GM23338 (cell line): ENCODE results near the gene ERGIC3.

Source experiments
- CREB1 ChIP-seq: fragments of 250-450 bp; sonication (Bioruptor Pico); IDR thresholded peaks from 2 replicates; pipeline ENCODE4 v1.5.0; 2020; ENCODE audit warnings: low read depth, mild to moderate bottlenecking, moderate library complexity
- ETS1 ChIP-seq: IDR thresholded peaks from 2 replicates; pipeline ENCODE4 v1.6.1; 2016; ENCODE audit warnings: antibody characterized with exemption
- EZH2 ChIP-seq: fragments of 200-600 bp; sonication (generic); IDR thresholded peaks from one replicate; pipeline ENCODE4 v1.8.0; 2017; ENCODE audit warnings: antibody characterized with exemption, mild to moderate bottlenecking, low read depth; ENCODE audit not compliant: unreplicated experiment
- EZH2phosphoT487 ChIP-seq: fragments of 200-600 bp; sonication (generic); IDR thresholded peaks from one replicate; pipeline ENCODE4 v1.8.1; 2018; ENCODE audit warnings: antibody characterized with exemption; ENCODE audit not compliant: unreplicated experiment
- JUNB ChIP-seq: IDR thresholded peaks from one replicate; pipeline ENCODE4 v1.6.1; 2016; ENCODE audit warnings: antibody characterized with exemption; ENCODE audit not compliant: unreplicated experiment
- NANOG ChIP-seq: IDR thresholded peaks from 2 replicates; pipeline ENCODE4 v1.6.1; 2016; ENCODE audit warnings: antibody characterized with exemption, borderline replicate concordance
- POLR2AphosphoS5 ChIP-seq: IDR thresholded peaks from 2 replicates; pipeline ENCODE4 v1.6.1; 2016; ENCODE audit warnings: antibody characterized with exemption, low read depth
- STAT1 ChIP-seq: IDR thresholded peaks from one replicate; pipeline ENCODE4 v1.6.1; 2016; ENCODE audit warnings: antibody characterized with exemption; ENCODE audit not compliant: unreplicated experiment
- ZNF331 ChIP-seq: fragments of 250-450 bp; sonication (Bioruptor Pico); IDR thresholded peaks from 2 replicates; pipeline ENCODE4 v1.5.0; 2020; ENCODE audit warnings: low read depth, mild to moderate bottlenecking, moderate library complexity
- TF ChIP-seq, protein P1 (sequence below), 2 experiments: fragments of 200-600 bp in 1 of 2; sonication (generic) in 1 of 2; conservative IDR thresholded peaks; 2 replicates each; pipeline versions ENCODE4 v1.5.1 to v1.6.1; 2016 to 2017; ENCODE audit warnings: antibody characterized with exemption in 2 of 2, low read depth in 2 of 2, mild to moderate bottlenecking in 2 of 2, moderate library complexity in 1 of 2
- TF ChIP-seq, protein P2 (sequence below): IDR thresholded peaks from one replicate; pipeline ENCODE4 v1.6.1; 2018; ENCODE audit warnings: antibody characterized with exemption; ENCODE audit not compliant: unreplicated experiment

DNA sequence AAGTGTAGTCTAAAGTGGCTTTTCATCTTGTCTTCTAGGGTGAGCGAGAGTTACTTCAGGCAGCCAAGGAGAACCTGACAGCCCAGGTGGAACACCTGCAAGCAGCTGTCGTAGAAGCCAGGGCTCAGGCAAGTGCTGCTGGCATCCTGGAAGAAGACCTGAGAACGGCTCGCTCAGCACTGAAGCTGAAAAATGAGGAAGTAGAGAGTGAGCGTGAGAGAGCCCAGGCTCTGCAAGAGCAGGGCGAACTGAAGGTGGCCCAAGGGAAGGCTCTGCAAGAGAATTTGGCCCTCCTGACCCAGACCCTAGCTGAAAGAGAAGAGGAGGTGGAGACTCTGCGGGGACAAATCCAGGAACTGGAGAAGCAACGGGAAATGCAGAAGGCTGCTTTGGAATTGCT, 39.5 kb upstream of the ERGIC3 start:
- TF ChIP-seq, protein P1, sequence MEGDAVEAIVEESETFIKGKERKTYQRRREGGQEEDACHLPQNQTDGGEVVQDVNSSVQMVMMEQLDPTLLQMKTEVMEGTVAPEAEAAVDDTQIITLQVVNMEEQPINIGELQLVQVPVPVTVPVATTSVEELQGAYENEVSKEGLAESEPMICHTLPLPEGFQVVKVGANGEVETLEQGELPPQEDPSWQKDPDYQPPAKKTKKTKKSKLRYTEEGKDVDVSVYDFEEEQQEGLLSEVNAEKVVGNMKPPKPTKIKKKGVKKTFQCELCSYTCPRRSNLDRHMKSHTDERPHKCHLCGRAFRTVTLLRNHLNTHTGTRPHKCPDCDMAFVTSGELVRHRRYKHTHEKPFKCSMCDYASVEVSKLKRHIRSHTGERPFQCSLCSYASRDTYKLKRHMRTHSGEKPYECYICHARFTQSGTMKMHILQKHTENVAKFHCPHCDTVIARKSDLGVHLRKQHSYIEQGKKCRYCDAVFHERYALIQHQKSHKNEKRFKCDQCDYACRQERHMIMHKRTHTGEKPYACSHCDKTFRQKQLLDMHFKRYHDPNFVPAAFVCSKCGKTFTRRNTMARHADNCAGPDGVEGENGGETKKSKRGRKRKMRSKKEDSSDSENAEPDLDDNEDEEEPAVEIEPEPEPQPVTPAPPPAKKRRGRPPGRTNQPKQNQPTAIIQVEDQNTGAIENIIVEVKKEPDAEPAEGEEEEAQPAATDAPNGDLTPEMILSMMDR (conservative IDR thresholded peaks at IDR 0.05; ENCODE audit: low read depth in 2 of 2) = no peak
- TF ChIP-seq CREB1 (no peak), EZH2 (no peak), POLR2AphosphoS5 (no peak), STAT1 (no peak), ZNF331 (CRISPR knock-in tag) (no peak), EZH2phosphoT487 (no peak), JUNB (no peak), ETS1 (no peak), NANOG (no peak)
- TF ChIP-seq, protein P2, sequence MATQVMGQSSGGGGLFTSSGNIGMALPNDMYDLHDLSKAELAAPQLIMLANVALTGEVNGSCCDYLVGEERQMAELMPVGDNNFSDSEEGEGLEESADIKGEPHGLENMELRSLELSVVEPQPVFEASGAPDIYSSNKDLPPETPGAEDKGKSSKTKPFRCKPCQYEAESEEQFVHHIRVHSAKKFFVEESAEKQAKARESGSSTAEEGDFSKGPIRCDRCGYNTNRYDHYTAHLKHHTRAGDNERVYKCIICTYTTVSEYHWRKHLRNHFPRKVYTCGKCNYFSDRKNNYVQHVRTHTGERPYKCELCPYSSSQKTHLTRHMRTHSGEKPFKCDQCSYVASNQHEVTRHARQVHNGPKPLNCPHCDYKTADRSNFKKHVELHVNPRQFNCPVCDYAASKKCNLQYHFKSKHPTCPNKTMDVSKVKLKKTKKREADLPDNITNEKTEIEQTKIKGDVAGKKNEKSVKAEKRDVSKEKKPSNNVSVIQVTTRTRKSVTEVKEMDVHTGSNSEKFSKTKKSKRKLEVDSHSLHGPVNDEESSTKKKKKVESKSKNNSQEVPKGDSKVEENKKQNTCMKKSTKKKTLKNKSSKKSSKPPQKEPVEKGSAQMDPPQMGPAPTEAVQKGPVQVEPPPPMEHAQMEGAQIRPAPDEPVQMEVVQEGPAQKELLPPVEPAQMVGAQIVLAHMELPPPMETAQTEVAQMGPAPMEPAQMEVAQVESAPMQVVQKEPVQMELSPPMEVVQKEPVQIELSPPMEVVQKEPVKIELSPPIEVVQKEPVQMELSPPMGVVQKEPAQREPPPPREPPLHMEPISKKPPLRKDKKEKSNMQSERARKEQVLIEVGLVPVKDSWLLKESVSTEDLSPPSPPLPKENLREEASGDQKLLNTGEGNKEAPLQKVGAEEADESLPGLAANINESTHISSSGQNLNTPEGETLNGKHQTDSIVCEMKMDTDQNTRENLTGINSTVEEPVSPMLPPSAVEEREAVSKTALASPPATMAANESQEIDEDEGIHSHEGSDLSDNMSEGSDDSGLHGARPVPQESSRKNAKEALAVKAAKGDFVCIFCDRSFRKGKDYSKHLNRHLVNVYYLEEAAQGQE = no peak
